NCI-H2107 (cell line): ENCODE data around the gene PRSS3.
"Not testable (repeated sequence)": the region's sequence is repeated elsewhere in the genome, so short reads cannot be mapped to it uniquely, and the experiment has no call there.

ENCODE experiments used
- DNase-seq: peaks from one replicate; lab custom pipeline; 2025; lab: John Stamatoyannopoulos, UW

PRSS3 gene

DNA sequence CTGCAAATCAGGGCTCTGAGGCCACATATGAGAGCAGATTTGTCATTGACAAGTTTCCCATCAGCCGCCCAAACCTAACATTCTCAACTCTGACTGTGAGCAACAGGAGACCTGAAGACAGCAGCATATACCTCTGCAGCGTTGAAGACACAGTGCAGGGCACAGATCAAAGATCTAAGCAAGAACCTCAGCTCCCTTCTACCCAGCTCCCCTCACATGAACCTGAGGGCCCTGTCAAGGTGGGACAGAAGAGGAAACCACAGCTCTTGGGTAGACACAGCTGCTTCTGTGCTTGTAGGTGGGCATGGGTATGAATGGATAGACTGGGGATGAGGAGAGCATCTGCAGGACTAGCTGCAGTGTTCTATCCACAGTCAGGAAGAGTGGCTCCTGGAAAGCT, 8.7 kb upstream of the PRSS3 start:
- no peak for DNase-seq

DNA sequence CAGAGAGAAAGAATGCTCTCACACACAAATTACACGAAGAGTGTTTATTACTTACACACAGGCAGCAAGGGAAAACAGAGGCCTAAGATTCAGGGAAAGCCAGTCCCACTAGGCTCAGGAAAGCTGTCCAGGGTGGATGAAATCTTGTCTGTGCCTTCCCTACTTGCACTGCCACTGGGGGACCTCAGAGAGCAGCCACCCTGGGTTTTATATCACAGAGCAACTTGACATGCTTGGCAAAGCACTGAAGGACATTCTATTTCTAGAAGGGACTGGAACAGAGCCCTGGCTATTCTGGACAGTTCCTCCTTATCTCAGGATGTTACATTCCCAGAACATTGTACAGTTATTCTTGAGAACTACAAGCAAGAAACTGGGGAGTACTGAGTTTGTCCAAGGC, 7.5 kb upstream of the PRSS3 start:
- no peak for DNase-seq

- DNase-seq, result not testable (repeated sequence)
Measured at GRCh38 chr9:33789429-33789828, 5.9 kb upstream of the PRSS3 start.

DNA sequence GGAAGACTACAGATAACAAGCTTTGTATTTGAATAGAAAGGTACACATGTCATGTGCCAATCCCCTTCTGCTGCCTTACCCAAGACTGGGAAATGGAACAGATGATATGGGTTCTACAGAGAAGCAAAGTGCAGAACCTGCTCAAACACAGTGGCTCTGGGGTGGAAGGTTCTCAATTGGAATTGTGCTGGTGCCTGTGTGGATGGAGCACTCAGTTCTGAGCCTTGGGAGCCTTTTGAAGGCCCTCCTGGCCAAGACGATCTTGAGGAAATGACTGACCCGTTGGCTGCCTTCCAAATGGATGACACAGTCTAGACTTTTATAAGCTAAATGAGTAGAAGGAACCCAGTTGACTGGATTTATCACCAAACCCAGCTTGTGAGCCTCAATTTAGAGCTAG, 4.2 kb upstream of the PRSS3 start:
- DNase-seq, result no peak

- DNase-seq, result not testable (repeated sequence)
Measured at GRCh38 chr9:33793496-33793895, 1.9 kb upstream of the PRSS3 start.

- DNase-seq, result peak; percentile 39
Measured at GRCh38 chr9:33794560-33794959, 801 bp upstream of the PRSS3 start.

GRCh38 chr9:33795819-33796218, 458 bp downstream of the PRSS3 start:
- DNase-seq, result peak; percentile 61

- DNase-seq, result not testable (repeated sequence)
Measured at GRCh38 chr9:33796679-33797078, 1.3 kb downstream of the PRSS3 start.

- no peak for DNase-seq
Measured at GRCh38 chr9:33797837-33798236, 2.5 kb downstream of the PRSS3 start.

GRCh38 chr9:33798545-33798944, 3.2 kb downstream of the PRSS3 start:
- DNase-seq, result no peak

- DNase-seq, result no peak
Measured at GRCh38 chr9:33799928-33800704, 4.8 kb downstream of the PRSS3 start.

- no peak for DNase-seq
Measured at GRCh38 chr9:33800886-33801285, 5.5 kb downstream of the PRSS3 start.

- DNase-seq, result not testable (repeated sequence)
Measured at GRCh38 chr9:33801943-33802500, 6.7 kb downstream of the PRSS3 start.

DNA sequence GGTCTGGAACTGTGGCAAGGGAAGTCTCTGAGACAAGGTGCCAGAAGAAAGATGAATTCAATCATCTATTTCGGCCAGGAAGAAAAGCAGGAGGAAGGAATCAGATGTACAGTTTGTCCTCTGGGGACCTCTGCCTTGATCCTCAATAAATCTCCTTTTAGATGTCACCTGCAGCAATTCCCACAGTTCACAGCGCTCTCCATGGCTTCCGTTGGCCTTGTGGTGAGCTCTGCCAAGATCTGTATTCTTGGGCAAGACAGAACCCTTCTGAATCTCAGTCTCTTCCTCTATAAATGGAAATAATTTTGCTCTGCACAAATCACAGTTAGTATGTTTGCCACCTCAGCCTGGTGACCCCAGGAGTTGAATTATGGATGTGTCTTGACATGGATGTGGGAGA, 8.8 kb downstream of the PRSS3 start:
- DNase-seq, result not testable (repeated sequence)

DNA sequence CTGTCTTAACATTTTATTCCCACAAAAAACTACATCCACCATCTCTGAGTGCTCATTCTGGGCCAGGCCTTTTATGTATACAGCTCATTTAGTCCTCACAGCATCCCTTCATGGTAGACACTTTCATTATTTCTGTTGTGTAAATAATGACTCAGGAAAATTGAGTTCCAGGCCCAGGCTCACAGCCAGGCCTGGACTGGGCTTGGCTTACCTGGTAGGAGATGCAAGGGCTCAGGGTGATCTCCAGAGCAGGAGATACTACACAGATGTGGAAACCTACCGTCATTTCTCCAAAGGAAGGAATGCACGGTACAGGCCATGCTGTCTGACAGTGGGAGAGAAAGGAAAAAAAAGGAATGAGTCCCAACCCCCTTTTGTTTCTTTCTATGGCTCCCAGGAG, 11.8 kb downstream of the PRSS3 start:
- DNase-seq, result not testable (repeated sequence)

GRCh38 chr9:33808979-33809322, 13.6 kb downstream of the PRSS3 start:
- not testable (repeated sequence) for DNase-seq

DNA sequence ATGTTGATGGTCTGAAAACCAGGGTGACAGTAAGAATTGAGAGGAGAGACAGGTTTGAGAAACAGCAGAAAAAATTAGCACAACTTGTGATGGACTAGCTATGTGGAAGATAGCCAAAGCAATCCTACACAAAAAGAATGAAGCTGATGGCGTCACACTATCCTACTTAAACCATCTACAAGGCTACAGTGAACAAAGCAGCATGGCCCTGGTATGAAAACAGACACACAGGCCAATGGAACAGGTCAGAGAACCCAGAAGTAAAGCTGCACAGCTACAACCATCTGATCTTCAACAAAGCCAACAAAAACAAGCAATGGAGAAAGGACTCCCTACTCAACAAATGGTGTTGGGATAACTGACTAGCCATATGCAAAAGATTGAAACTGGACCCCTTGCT, 14.1 kb downstream of the PRSS3 start:
- DNase-seq, result no peak

DNA sequence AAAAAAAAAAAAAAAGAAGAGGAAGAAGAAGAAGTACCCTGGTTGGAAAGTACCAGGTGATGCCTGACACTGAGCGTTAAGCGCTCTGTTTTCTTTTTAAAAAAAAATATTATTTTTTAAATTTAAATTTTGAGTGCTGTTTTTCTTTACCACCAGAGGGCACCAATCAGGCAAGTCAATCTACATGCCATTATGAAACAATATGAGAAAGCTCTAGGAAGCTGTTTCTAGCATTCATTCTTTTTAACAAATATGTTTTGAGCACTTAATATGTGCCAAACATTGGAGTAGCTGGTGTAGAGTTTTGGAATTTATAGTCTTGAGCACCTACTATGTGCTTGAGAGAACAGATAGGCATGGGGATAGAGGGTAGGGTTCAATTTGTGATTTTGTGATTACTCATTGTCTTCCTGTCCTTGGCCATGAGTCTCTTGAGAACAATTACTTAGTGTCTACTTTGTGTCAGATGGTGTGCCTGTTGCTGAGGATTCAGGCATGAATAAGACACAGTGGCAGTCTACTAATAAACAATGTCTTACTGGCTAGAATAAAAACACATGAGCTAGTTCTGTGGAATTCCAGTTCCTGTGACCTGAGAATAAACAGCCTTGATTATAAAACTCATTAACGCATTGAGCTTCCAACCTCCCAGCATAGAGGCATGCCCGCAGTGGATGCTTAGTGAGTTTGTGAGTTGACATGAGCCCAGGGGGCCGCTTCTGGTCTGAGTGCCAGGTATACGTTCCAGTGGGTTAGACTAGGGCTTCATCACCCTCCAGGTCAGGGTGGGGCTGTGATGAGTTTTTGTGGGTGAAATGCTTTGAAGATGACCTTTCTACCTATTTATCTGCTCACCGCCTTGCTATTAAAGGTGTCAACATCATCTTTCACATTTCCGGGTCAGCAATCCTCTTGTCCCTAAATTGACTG, 18.6 kb downstream of the PRSS3 start:
- DNase-seq, result no peak

DNA sequence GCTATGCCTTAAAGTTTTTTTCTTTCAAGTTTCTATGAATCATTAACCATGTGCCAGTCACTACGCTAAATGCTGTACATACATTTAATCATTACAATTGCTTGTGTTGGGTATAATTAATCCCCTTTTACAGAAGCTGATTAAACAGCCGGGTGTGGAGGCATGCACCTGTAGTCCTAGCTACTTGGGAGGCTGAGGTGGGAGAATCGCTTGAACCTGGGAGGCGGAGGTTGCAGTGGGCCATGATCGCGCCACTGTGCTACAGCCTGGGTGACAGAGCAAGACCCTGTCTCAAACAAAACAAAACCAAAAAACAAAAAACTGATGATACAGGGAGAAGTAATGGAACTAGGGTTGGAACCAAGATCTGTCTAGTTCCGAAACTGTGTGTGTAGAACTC, 20.4 kb downstream of the PRSS3 start:
- no peak for DNase-seq

DNA sequence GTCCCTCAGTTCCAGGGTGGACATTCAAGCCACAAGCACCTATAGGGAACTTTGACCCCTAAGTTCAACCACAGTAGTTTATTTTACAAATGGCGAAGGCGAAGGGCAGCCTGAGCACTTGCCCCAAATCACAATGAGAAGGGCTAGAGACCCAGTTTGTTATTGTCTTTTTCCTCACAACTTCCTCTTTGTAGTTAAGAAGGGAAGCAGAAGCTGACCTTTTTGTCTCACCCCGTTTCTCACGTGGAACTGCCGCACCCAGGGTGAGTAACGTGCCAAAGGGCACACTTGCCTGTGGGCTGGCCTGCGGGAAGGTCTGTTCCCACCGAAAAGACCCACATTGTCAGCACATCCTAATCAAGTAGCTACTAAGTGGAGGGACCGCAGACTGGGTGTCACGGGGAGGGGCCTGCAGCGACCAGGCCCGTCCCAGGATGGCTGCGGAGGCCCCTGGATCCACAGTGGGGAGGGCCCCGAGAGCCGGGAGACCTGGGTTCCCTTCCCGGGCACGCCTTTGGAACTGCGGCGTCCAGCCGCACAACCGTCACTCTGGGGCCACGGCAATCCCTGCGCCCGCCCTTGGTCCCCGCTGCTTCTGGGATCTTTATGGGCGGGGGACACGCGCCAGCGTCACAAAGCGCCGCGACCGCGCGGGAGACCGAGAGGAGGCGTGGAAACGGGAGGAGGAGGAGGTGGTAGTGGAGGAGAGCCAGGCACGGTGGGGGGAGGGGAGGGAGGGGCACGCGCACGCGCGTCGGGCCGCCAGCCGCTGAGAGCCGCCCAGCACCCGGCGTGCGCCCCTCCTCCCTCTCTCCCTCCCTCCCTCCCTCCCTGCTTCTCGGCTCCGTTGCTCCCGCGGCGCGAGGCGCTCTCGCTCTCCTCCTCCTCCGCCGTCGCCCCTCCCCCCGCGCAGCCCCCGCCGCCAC, 21.2 kb downstream of the PRSS3 start, which contains the start of gene UBE2R2:
UBE2R2 (plus strand) TSS at position 834 of the 926 bp plus-strand sequence. CDS start 598 bp downstream, outside the sequence.
- peak; percentile 82 for DNase-seq

DNA sequence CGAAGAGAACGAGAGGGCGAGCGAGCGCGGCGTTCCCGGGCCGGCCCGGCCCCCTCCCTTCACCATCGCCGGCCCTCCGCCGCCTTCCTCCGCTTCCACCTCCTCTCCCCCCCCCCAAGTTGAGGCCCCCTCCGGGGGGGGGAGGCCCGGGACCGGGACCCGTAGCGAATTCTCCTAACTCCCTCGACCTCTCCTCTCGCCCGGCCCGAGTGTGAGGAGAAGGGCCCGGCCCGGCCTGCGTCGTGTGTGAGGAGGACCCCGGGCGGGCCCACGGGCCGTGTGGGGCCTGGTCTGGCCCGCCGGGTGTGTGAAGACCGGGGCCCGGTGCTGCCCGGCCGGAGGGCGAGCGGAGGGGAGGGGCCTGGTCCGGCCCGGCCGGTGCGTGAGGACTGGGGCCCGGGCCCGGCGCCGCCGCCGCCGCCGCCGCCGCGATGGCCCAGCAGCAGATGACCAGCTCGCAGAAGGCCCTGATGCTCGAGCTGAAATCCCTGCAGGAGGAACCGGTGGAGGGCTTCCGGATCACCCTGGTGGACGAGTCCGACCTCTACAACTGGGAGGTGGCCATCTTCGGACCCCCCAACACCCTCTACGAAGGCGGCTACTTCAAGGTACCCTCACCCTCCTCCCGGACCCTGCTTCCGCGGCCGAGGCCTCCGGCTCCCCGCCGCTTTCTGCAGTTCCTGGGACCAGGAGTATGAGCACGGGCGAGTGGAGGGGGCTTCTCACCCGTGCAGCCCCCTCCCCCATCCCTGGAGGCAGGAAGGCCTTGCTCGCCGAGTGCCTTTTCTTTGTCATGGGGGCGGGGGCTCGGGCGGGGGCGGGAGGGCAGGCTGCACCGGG, 22.2 kb downstream of the PRSS3 start:
- no peak for DNase-seq
